ENCODE results near the gene SNX24. TPM values are rescaled to one million over a fixed set of nuclear protein-coding genes. Genes with fewer than 3 reads are reported as not detected.

Gene SNX24
- total RNA-seq, 1 donor from 2014 or later, result 8.2 TPM

DNA sequence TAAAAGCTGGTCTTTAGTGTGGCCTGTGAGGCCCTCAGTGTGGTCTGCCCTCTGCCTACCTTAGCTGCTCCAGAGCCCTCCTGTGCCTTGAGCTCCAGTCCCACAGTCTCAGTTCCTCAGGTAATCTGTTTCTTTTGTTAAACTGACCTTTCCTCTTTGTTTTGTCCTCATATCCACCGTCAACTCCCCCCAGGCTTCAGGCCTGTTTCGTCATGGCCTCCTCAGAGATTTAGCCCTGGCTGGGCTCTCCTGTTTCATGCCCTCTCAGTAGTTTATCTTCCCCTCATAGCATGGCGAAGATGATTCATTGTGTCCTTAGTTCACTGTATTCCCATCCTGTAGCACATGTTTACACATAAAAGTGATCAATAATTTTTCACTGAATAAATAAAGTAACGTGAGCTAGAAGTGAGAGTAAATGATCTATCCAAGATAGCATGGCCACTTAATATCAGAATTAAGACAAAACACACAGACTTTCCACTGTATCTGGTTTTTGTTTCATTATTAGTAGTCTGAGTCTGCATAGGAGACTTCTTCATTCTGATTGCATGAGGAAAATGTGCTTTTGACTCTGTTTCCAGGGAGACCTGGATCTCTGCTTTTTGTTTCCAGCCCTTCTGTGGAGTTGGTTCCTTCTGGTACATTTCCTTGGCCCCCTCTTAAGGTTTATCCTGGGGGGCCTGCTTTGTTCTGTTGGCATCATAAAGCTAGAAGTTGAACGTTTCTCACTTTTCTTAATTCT is 70.5 kb downstream of the SNX24 start:
- ATAC-seq (peak; percentile 37), DNase-seq (ENCODE audit: low spot score) (no peak)

DNA sequence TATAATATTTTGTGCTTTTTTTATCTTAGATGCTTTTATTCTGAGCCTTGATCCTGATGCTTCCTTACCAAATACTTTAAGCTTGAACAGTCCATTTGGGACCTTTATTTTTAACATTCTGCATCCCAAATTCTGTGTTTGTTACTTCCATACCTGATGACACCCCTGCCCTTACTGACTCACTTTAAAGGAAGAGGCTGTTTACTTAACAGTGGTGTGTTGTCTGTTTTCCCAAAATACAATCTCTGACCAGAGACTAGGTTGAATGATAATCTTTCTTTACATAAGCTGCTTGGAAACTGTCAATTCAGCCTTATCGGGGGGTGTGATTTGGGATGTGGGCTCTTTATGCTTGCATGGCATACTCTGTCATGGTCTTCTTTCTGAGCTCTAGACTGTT is 71.1 kb downstream of the SNX24 start:
- DNase-seq (ENCODE audit: low spot score), result no peak
- ATAC-seq, result no peak

DNA sequence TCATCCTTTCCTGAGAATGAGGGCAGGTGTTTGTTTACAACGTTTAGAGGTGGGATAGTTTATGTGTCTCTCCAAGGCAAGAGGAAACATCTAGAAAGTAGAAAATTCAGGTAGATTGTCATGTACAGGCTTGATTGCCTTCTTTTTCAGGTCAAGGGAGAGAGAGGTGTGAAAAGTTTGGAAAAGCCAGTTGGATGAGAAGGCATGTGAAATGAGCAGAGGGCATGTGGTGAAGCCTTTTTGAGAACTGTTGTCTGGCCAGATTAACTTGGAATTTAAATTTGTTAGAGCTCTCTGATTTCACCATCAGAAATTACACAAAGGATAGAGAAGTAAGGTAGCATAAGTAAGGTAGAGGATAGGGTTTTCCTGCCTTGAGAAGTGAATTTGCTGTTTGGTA is 74.6 kb downstream of the SNX24 start:
- ATAC-seq (no peak), DNase-seq (ENCODE audit: low spot score) (no peak)

DNA sequence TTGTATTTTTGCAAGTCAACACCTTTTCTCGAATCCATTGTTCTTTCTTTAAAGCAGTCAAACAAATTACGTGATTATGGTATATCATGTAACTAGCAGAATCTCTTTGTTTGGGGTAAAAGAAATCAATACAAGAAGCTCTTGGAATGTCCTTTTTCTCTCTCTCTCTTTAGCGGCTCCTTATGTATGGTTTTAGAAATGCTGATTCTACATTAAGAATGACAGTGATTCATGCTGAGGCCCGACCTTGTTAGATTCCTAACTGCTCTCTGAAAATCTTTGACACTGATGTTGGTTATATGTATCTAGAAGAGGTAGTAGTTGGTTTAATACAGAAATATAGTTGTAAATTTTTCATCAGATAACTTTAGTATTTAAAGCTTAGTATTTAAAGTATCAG is 76.4 kb downstream of the SNX24 start:
- ATAC-seq, result no peak
- DNase-seq (ENCODE audit: low spot score), result no peak

DNA sequence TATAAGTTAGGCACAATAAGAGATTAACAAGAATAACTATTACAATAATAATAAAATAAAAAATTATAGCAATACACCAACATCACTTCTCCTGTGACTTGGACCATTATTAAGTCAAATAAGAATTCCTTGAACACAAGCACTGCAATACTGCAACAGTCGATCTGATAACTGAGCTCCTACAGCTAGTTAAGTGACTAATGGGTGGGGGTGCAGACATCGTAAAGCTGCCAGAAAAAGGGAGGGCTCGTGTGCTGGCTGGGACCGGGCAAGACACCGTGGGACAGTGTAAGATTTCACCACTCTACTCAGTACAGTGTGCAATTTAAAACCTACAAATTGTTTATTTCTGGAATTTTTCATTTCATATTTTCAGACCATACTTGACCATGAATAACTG is 78.8 kb downstream of the SNX24 start:
- no peak for DNase-seq (ENCODE audit: low spot score)
- no peak for ATAC-seq

DNA sequence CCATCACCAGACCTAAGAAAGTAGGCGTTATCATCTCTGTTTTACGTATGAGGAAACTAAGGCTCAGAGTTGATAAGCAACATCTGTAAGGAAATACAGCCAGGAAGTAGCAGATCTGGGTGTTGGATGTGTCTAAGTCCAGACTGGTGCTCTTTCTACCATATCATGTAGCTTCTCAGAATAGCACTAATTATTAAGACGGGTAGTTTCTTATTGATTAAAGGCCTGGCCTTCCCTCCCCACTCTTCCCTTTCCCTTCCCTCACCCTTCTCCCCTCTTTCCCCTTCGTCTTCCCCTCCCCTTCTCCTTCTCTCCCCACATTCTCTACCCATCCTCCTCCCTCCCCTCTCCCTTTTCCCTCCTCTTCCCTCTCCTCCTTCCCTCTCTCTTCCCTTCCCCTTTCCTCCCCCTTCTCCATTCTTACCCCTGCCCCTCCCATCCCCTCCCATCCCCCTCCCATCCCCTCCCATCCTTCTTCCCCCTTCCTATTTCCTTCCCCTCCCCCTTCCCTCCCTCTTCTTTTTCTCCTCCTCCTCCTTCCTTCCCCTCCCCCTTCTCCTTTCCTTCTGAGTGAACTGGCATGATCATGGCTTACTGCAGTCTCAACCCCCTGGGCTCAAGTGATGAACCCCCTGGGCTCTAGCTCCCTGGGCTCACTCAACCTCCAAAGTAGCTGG is 79.4 kb downstream of the SNX24 start:
- no peak for DNase-seq (ENCODE audit: low spot score)
- no peak for ATAC-seq

DNA sequence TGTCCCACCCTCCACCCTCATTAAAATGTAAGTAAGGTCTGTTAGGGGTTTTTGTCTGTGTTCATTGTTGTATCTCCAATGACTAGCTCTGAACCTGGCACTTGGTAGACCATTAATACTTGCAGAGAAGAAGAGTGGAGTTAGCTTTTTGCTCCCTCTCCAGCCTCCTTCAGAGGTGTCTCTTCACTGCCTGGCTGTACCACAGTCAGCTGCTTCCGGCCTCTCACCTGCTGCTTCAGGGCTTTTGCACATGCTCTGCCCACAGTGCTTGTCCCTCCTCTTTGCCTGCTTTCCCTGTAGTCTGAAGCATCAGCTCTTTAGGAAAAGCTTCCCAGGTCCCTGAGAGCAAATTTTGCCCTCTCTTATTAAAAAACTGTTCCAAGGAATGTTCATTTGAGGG is 83.6 kb downstream of the SNX24 start:
- ATAC-seq (no peak), DNase-seq (ENCODE audit: low spot score) (no peak)

DNA sequence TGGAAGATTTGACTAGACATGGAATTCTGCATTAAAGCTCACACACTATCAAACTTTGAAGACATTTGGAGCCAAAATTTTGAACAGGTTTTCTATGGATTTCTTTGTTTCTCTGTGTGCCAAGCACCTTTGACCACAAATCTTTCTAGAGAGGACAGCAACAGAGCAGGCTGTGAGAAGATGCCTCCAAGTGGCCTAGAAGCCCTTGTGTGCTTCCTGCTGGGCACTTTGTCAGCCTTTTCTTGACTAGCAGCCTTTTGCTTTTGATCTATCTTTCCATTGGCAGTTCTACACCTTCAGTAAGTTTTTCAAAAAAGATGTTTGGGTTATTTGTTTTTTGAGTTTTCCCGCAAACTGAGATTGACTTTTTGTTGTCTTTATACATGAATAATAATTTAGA is 84.6 kb downstream of the SNX24 start:
- ATAC-seq (peak; percentile 22), DNase-seq (ENCODE audit: low spot score) (no peak)

DNA sequence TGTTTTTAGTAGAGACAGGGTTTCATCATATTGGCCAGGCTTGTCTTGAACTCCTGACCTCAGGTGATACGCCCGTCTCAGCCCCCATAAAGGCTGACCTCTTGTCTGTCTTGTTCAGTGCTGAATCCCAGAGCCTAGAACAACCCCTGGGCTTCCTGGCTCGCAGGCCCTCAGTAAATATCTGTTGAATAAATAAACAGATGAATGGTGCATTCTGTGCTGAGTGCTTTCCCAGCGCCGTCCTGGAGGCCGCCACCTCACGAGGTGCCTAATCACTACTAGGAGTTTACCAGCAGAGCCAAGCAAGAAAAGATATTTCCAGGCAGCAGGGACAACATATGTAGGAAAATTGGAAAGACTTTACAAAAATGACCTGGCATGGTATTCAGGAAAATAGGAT is 88.5 kb downstream of the SNX24 start:
- DNase-seq (ENCODE audit: low spot score) (no peak), ATAC-seq (no peak)

DNA sequence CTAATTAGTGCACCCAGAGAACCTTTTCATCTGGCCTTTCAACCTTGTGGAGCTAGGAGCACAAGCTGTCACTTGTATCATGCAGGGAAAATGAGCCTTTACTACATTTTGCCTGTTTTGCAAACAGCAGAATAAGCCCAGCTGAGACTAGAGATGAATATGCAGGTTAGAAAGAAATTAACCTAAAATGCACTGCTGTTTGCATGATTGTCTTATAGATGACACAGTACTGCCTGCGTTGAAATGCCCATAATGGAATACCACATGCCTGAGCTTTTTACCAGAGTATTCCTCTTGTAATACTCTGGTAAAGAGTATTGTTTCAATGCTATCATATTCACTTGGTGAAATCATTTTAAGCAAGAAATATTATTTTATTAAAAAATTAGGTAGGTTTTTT is 90.7 kb downstream of the SNX24 start:
- DNase-seq (ENCODE audit: low spot score) (no peak), ATAC-seq (no peak)

DNA sequence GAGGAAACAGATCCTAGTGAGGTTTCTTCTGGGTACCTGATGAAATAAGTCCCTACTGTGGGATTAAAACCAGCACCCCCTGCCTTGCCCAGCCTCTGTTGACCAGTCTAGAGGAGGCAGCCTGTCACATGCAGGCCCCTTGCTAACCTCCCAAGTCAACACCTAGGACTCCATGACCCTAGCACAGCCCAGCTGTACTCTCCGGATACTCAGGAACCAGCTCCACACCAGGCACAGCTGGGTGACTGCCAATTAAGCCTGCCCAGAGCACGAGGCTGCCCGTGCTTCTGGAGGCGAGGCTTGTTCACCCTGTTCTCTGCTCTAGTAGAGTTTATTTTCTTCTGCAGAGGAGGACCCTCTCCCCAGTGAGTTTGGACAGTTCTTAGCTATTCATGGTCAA is 92.5 kb downstream of the SNX24 start:
- ATAC-seq, result peak; percentile 84

DNA sequence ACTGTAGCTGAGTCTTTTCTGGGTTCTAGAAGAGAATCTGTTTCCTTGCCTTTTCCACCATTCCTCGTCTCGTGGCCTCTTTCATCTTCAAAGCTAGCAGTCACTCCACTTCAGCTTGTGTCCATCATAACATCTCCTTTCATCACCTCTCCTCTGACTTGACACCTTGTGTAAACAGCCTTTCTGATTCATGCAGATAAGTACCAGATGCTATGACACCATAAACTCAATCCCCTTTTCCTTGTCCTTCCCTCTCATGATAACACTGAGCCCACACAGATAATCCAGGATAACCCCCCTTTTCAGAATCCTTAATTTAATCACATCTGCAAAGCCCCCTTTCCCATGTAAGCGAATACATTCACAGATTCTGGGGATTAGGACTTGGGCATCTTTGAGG is 95.5 kb downstream of the SNX24 start:
- DNase-seq (ENCODE audit: low spot score), result no peak
- ATAC-seq, result no peak

More for the DNA sequence above, 92.5 kb downstream of the SNX24 start:
- DNase-seq (ENCODE audit: low spot score), result no peak

DNA sequence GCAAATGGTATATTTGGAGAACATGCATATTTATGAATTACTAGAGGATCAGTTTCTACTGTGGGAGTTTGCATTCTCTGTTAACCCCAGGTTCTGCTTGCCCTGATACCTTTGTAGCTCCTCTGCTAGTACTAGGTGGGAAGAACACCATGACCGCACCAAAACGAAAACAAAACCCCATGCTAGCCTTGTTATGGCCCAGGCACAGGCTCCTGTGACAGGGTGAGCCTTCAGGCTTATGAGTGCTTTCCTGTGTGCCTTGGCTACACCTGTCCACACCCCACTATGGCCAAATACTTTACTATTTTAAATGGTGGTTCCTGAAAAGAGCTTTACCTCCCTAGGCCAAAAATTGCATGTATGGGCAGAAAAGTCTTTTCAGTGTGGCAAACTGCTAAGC is 96.3 kb downstream of the SNX24 start:
- no peak for DNase-seq (ENCODE audit: low spot score)
- ATAC-seq, result no peak

DNA sequence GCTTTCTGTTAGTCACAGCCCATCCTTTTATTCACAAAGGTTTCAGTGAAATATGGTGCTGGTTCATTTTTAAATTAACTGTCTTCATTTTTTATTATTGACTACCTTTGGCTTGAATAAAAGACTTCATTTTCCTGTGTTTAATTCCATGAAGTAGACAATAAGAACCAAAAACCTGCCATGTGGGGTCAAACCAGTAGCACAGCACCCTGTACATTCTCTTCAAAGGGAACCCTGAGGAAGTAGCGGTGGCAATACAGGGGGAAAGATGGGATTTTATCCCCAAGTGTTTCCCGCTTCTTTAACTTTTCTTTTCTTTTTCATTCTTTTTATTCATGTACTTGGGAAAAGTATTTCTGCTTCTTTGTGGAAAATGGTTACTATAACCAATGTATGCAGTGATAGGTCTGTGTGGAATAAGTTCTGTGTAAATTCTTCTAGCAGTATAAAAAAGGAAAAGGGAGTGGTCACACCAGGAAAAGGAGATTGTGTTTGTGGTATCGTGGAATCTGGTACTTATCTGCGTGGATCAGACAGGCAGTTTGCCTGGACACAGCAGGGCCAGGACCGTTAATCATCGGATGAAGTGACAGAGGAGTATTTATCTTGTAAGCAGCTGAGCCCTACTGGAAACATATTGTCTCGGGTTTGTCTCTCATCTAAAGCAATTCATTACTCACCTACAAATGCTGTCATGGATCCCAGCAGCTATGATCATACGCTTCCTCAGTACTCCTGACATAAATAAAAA is 96.9 kb downstream of the SNX24 start:
- ATAC-seq (no peak), DNase-seq (ENCODE audit: low spot score) (no peak)

DNA sequence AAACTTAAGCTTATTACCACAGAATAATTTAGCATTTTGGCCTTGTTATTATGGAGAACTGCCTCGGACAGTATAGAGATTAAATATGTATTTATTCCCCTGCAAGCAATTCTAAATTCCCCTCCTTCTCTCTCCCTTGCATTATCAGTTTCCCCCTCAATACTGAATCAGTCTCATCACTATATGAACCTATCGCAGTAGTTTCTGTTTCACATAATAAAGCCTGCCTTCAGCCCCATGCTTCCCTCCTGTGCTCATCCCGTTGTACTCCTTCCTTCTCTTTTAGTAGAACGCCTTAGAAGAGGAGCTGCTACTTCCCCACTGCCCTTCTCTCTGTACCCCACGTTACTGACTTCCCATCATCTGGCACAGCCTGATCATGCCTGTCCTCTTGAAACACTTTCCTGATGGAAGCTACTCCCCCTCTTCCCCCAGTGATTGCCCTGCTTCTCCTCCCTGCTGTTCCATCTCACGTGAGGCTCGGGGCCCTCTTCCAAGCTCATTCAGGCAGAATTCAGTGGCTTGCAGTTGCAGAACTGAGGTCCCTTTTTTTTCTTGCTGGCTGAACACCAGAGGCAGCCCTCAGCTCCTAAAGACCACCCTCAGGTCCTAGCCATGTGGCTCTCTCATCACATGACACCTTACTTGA is 97.8 kb downstream of the SNX24 start:
- ATAC-seq (no peak), DNase-seq (ENCODE audit: low spot score) (no peak)

DNA sequence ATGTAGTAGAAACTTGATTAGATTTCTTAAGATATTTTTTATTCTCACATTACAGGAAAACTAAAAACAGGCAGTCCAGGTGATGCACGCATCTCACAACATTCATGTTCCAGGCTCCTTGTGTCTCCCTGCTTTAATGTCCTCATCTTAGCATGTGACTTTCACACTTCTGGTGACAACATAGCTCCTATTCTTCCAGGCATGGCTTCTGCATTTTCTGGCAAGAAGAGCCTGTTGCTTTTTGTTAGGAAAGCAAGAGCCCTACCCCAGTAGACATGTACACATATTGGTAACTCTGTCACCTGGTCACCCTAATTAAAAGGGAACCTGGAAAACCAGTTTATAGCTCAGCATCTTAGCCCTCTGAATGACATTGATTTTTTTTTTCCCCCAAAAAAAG is 98.6 kb downstream of the SNX24 start:
- ATAC-seq (no peak), DNase-seq (ENCODE audit: low spot score) (no peak)

DNA sequence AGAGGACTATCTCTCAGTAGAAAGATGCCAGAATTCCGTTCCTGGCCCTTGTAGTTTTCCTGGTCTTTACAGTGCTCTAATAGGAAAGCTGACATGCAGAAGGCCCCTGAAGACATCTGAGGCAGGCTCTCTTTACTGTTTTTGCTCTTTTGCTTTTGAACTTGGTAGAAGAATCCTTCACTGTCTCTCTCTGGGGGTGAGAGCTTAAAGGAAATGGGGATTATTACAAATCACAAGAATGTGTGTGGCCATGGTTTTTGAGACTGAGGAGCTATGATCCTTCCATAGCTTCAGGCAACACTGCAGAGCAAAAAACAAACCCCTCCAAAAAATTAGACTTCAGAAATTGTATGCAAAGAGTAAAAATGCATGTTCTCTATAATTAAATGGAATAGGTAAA is 102.0 kb downstream of the SNX24 start:
- no peak for DNase-seq (ENCODE audit: low spot score)
- ATAC-seq, result no peak

DNA sequence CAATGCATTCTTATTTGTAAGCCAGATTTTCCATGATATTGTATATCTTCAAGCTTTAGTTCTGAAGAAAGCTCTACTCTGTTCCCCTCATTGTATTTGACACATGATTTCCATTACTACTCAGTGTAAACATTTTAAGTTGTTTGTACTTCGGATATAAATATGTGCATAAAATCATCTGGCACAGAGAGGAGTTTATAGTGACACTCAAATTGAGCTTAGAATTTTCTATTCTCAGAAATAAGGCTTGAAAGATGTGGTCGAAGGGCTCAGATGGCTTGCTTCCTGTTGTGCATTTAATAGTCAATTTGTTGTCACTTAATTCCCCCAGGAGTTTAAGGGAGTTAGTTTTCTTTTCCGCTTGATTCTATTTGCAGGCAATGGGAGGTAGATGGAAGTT is 102.4 kb downstream of the SNX24 start:
- no peak for DNase-seq (ENCODE audit: low spot score)
- ATAC-seq, result no peak

DNA sequence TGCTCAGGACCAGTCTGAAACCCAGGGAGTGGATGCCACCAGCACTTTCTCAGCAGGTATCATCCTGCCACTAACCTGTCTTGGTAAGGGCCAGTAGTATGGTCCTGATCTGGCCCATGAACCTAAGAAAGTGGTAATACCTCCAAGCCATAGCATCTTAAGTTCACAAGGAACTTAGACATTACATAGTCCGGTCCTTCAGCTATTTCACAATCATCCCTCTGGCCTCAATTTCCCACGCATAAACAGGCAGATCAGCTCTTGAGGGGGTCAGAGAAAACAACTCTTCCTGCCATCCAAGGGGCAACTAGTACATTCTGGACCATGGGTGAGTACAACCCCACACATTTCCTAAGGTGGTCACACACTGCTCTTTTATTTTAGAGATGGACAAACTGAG is 102.9 kb downstream of the SNX24 start:
- DNase-seq (ENCODE audit: low spot score), result no peak
- ATAC-seq, result no peak

DNA sequence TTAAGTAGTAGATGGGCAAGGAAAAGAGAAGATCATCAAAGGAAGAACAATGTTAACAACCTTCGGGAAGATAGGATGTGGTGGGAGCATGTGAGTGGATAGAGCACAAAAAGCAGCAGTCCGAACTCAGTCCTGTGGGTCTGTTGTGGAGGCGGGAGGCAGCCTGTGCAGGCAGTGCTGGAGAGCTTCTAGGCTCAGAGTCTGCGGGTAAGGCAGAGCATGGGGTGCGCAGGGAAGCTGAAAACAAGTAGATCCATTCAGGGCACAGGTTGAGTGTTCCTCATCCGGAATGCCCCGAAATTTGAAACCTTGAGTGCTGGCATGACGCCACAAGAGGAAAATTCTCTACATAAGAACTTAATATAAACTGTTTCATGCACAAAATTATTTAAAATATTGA is 106.2 kb downstream of the SNX24 start:
- no peak for DNase-seq (ENCODE audit: low spot score)

DNA sequence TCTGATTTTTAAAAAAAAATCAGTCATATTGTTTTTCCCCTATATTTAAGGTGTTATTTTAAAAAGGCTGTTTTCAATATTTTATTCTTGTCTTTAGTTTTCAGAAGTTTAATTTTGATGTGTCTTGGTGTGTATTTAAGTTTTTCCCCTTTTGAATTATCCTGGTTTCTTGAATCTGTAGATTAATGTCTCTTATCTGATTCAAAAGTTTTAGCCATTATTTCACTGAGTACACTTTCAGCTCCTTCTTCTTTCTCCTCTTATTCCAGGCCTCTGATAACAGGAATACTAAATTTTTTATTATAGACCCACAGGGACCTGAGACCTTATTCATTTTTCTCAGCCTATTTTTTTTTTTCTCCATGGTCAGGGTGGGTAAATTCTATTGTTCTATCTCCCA is 109.3 kb downstream of the SNX24 start:
- ATAC-seq (no peak), DNase-seq (ENCODE audit: low spot score) (no peak)

More for the DNA sequence above, 106.2 kb downstream of the SNX24 start:
- ATAC-seq, result no peak

DNA sequence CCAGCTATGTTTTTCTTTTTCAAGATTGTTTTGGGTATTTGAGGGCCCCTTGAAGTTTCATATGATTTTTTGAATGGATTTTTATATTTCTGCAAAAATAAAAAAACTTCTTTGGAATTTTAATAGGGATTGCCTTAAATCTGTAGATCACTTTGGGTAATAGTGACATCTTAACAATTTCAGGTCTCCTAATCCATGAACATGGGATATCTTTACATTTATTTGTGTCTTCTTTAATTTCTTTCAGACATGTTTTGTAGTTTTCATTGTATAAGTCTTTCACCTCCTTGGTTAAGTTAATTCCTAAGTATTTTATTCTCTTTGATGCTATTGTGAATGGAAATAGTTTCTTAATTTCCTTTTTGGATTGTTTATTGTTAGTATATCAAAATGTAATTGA is 112.0 kb downstream of the SNX24 start:
- ATAC-seq, result no peak

More for the DNA sequence above, 112.0 kb downstream of the SNX24 start:
- no peak for DNase-seq (ENCODE audit: low spot score)

Measured in left lobe of liver (tissue), 2 donors.